PFSK-1 (cell line): ENCODE results near the gene SUSD2.

Experiments
- FOXP2 ChIP-seq: optimal IDR thresholded peaks from 2 replicates; pipeline ENCODE3; 2011; ENCODE audit warnings: borderline replicate concordance, control low read depth, inconsistent platforms; ENCODE audit not compliant: insufficient read depth; ENCODE audit errors: extremely low read length, extremely low read depth
- POLR2AphosphoS5 ChIP-seq: IDR thresholded peaks from 2 replicates; pipeline ENCODE4 v1.6.1; 2012; ENCODE audit warnings: low read depth, mild to moderate bottlenecking, control low read depth, low read length, moderate library complexity
- REST ChIP-seq, 2 experiments: IDR thresholded peaks; 2 replicates each; pipeline versions ENCODE4 v1.6.1 to v1.8.0; 2011 to 2012; ENCODE audit warnings: low read depth in 2 of 2, low read length in 2 of 2, control low read depth in 1 of 2, inconsistent platforms in 1 of 2, mild to moderate bottlenecking in 1 of 2, moderate library complexity in 1 of 2; ENCODE audit not compliant: insufficient read depth in 1 of 2
- SIN3A ChIP-seq: IDR thresholded peaks from 2 replicates; pipeline ENCODE4 v1.6.1; 2012; ENCODE audit warnings: mild to moderate bottlenecking, low read length, moderate library complexity, borderline replicate concordance; ENCODE audit not compliant: insufficient read depth
- TAF1 ChIP-seq: IDR thresholded peaks from 2 replicates; pipeline ENCODE4 v1.6.1; 2012; ENCODE audit warnings: low read length, control low read depth, borderline replicate concordance; ENCODE audit not compliant: insufficient read depth

Gene SUSD2

DNA sequence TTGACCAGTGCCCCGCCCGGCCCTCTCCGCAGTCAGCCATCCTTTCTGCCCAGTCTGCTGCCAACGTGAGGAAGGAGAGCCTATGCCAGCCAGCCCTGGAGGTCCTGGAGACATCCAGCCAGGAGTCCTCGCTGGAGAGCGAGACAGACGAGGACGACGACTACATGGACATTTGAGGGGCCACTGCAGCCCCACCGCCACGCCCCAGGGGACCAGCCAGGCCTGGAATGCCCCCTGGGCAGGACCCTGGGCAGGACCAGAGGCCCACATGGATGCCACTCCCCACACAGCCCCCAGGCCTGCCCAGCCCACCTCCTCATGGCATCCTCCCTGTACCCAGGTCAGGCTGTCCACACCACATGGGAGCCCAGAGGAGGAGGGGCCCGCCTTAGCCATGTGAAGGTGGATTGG lies 3.3 kb upstream of the SUSD2 start:
- TF ChIP-seq TAF1, result no peak
- TF ChIP-seq POLR2AphosphoS5, result no peak

GRCh38 chr22:24178502-24179440 lies 2.5 kb upstream of the SUSD2 start:
- TF ChIP-seq TAF1, result no peak
- TF ChIP-seq POLR2AphosphoS5, result no peak
- TF ChIP-seq SIN3A, result no peak
- no peak for TF ChIP-seq REST (IDR thresholded peaks at IDR 0.05; ENCODE audit: insufficient read depth in 1 of 2, low read depth in 2 of 2, low read length in 2 of 2)
- TF ChIP-seq FOXP2, result no peak

- TF ChIP-seq POLR2AphosphoS5 (no peak), REST (IDR thresholded peaks at IDR 0.05; ENCODE audit: insufficient read depth in 1 of 2, low read depth in 2 of 2, low read length in 2 of 2) (no peak), TAF1 (no peak), SIN3A (no peak), FOXP2 (no peak)
Measured at GRCh38 chr22:24179478-24180210, 1.6 kb upstream of the SUSD2 start.

DNA sequence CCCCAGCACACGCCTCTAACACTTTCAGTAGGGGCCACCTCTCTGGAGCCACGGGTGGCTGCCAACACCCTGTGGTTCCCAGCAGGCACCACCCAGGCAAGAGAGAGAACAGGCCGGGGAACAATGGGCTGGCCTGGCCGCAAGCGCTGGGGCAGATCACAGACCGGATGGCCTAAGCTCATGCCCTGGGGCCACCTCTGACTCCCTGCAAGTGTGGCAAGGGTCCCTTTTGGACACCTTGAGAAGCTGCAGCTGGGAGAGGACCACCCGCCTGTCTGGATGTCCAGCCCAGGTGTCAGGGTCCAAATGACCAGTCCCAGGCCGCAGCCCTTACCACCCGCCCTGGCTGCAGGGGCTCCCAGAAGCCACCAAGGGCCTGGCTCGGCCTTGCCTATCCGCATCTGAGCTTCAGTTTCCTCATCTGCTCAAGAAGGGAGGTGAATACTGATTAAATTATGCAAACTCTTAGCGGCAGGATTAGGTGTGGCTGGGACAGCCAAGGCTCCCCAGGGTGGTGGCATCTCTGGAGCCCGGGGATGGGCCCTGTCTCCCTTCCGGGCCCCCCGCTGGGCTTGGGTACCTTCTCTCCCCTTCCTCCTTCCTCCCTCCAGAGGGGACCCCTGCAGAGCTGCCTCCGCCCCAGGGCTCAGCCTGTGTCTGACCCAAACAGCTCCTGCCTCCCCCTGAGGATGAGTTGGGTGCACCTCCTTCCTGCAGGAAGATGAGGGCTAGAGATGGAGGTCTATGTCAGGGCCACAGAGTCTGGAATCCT lies 785 bp upstream of the SUSD2 start:
- TF ChIP-seq SIN3A (no peak), FOXP2 (no peak), REST (IDR thresholded peaks at IDR 0.05; ENCODE audit: insufficient read depth in 1 of 2, low read depth in 2 of 2, low read length in 2 of 2) (no peak), TAF1 (no peak), POLR2AphosphoS5 (no peak)

DNA sequence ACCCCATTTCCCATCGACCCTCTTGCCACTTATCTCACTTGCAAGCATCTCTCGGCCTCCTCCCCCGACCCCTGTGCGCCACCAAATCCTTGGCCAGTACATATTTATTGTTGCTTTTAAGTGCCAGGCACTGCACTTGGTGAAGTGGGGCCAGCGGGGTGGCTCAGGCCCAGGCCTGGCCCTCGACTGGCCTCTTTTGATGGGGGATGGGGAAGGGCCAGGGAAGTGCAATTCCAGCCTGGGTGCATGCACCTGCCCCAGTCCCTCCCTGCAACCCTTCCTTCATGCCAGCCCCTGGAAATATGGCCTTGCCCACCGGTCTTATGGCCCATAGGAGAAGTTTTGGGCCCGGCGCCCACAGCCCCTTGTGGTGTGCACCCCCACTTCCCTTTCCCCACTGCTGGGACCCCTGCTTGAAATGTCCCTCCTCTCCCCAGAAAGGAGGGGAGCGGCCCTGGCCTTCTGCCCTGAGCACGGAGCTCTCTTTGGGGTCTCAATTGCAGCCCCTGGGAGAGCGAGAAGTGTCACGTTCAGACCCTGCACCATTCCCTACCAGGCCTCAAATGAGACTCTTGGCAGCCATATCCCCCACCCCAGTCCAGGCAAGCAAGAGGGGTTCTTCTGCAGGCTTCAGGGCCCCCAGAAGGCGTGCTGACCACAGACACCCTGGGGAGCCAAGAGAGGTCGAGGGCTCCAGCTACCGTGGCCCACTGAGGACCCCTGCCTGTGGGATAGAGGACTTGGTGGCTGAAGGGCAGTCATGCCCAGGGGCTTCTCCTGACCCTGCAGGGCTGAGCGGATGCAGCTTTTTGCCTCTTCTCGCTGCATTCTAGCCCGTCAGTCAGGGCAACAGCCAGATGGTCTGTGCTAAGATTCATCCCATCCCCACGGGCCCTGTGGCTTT lies 961 bp downstream of the SUSD2 start:
- TF ChIP-seq FOXP2 (no peak), REST (IDR thresholded peaks at IDR 0.05; ENCODE audit: insufficient read depth in 1 of 2, low read depth in 2 of 2, low read length in 2 of 2) (no peak), POLR2AphosphoS5 (no peak), SIN3A (no peak), TAF1 (no peak)
